22Rv1 (cell line): Measurements from ENCODE around the gene JDP2.

Experiments used
- ZFX ChIP-seq: fragments of 450-650 bp; IDR thresholded peaks from 2 replicates; pipeline ENCODE4 v1.6.1; 2017; ENCODE audit warnings: antibody characterized with exemption, borderline replicate concordance
- TF ChIP-seq, protein P1 (sequence below): fragments of 450-650 bp; IDR thresholded peaks from 2 replicates; pipeline ENCODE4 v1.5.1; 2017; ENCODE audit warnings: mild to moderate bottlenecking

DNA sequence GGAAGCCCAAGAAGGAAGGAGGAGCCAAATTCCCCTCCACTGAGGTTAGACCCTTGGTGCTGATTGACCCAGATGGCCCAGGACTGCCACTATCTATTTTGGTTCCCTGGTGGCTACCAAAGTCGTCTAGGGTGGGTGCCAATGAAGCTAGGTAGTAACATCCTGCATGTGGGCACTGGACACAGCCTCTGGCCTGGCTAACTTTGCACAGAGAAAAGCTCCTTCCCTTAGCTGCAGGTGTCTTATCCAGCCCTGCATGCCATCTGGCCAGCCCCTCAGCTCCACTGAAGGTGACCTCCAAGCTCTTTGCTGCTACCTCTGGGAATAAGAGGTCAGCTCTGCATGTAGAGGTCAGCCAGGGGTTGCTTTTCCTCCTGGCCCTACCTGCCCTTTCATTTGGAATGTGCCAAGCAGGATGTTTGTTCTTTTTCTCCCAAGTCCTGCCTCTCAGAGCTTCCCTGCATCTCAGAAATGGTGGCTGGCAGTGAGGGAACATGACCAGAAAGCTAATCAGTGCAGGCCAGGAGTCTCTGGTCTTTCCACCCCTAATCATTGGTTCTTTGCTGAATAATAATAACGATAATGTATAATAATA lies 34.0 kb downstream of the JDP2 start:
- TF ChIP-seq, protein P1, sequence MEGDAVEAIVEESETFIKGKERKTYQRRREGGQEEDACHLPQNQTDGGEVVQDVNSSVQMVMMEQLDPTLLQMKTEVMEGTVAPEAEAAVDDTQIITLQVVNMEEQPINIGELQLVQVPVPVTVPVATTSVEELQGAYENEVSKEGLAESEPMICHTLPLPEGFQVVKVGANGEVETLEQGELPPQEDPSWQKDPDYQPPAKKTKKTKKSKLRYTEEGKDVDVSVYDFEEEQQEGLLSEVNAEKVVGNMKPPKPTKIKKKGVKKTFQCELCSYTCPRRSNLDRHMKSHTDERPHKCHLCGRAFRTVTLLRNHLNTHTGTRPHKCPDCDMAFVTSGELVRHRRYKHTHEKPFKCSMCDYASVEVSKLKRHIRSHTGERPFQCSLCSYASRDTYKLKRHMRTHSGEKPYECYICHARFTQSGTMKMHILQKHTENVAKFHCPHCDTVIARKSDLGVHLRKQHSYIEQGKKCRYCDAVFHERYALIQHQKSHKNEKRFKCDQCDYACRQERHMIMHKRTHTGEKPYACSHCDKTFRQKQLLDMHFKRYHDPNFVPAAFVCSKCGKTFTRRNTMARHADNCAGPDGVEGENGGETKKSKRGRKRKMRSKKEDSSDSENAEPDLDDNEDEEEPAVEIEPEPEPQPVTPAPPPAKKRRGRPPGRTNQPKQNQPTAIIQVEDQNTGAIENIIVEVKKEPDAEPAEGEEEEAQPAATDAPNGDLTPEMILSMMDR, result no peak
- TF ChIP-seq ZFX, result no peak
